Measurements from ENCODE around the gene GABPB1.

DNA sequence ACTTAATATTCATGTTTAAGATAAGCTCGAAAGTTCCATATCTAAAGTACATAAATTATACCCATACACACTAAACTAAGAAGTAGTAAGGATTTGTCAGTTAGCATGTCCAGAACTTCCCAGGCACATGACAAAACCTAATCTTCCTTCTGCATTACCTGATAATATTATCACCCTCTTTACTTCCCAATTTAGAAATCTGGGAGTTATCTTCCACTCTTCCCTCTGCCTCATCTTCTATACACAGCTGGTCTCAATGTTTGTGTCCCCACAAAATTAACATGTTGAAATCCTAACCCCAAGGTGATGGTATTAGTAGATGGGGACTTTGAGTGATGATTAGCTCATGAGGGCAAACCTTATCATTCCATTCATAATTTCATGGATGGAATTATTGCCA, 15.3 kb downstream of the GABPB1 start:
- TF ChIP-seq CTCF (IDR thresholded peaks at IDR 0.05; ENCODE audit: low read length) (no peak), EZH2 (IDR thresholded peaks at IDR 0.05; ENCODE audit: borderline replicate concordance, low read length) (no peak)
